H1 (cell line): ENCODE results near the gene LAMC1. TPM values are rescaled to one million over a fixed set of nuclear protein-coding genes. Genes with fewer than 3 reads are reported as not detected.

Experiments
- CTCF ChIA-PET: fragments of 300-600 bp; sonication (Branson Sonifier 250); formaldehyde crosslinking; loops from one replicate; lab custom pipeline; 2021; ENCODE audit not compliant: partially characterized antibody; lab: Charles Lee
- POLR2A ChIA-PET: fragments of 300-600 bp; sonication (Branson Sonifier 250); formaldehyde crosslinking; loops from one replicate; lab custom pipeline; 2021; ENCODE audit warnings: inconsistent platforms; ENCODE audit not compliant: partially characterized antibody; lab: Charles Lee
- DNase-seq, 2 experiments: peaks; one replicate each; pipeline versions ENCODE4 v3.0.0 to v3.0.0-alpha.2; 2010 to 2022; ENCODE audit warnings: low spot score in 2 of 2, low read depth in 1 of 2, mixed read lengths in 1 of 2
- FAIRE-seq: peaks from 2 replicates; lab custom pipeline; 2011; peaks lifted over from hg19 to GRCh38; lab: Jason Lieb, UNC
- H2AFZ ChIP-seq: 2 replicates; pipeline ENCODE4 v1.8.1; 2012; ENCODE audit warnings: low read length, inconsistent platforms
- H2AK5ac ChIP-seq: 2 replicates; pipeline ENCODE4 v1.6.1; 2013; ENCODE audit warnings: low read depth, low read length
- H2BK120ac ChIP-seq: replicated peaks from 2 replicates; pipeline ENCODE3; 2013; ENCODE audit warnings: low read depth, low read length, inconsistent platforms
- H2BK12ac ChIP-seq: 2 replicates; pipeline ENCODE4 v1.6.1; 2013; ENCODE audit warnings: low read depth, low read length
- H2BK15ac ChIP-seq: 2 replicates; pipeline ENCODE4 v1.6.1; 2013; ENCODE audit warnings: low read length
- H2BK20ac ChIP-seq: 2 replicates; pipeline ENCODE4 v1.6.1; 2013; ENCODE audit warnings: low read length
- H2BK5ac ChIP-seq: 2 replicates; pipeline ENCODE4 v1.6.1; 2013; ENCODE audit warnings: low read depth, low read length
- H3K14ac ChIP-seq: 2 replicates; pipeline ENCODE4 v1.6.1; 2013; ENCODE audit warnings: inconsistent platforms; ENCODE audit not compliant: insufficient read length
- H3K18ac ChIP-seq: 2 replicates; pipeline ENCODE4 v1.6.1; 2013; ENCODE audit warnings: low read length; ENCODE audit errors: extremely low read depth
- H3K23ac ChIP-seq: 2 replicates; pipeline ENCODE4 v1.6.1; 2013; ENCODE audit warnings: inconsistent platforms; ENCODE audit not compliant: insufficient read length
- H3K23me2 ChIP-seq: 2 replicates; pipeline ENCODE4 v1.6.1; 2013; ENCODE audit warnings: low read depth, low read length
- H3K27ac ChIP-seq: 2 replicates; pipeline ENCODE4 v1.6.1; 2011; ENCODE audit warnings: low read depth, low read length, inconsistent platforms
- H3K27me3 ChIP-seq, 4 experiments: replicated peaks in 1 of 4; 1 replicate in 1 of 4; 2 replicates in 3 of 4; pipeline versions ENCODE4 v1.6.1 to v1.8.1; 2011 to 2013; ENCODE audit warnings: low read length in 3 of 4, mild to moderate bottlenecking in 3 of 4, inconsistent platforms in 2 of 4, mixed read lengths in 2 of 4, moderate library complexity in 1 of 4; ENCODE audit not compliant: control insufficient read depth in 3 of 4, insufficient read depth in 3 of 4; ENCODE audit errors: extremely low read depth in 1 of 4
- H3K36me3 ChIP-seq, 4 experiments: 2 replicates each; pipeline versions ENCODE4 v1.6.1 to v1.8.1; 2011 to 2013; ENCODE audit warnings: mild to moderate bottlenecking in 4 of 4, low read length in 3 of 4, moderate library complexity in 2 of 4, control low read depth in 1 of 4, inconsistent platforms in 1 of 4; ENCODE audit not compliant: insufficient read depth in 4 of 4, control insufficient read depth in 2 of 4
- H3K4ac ChIP-seq: replicated peaks from 2 replicates; pipeline ENCODE3; 2013; ENCODE audit warnings: low read length, low read depth, mixed read lengths, inconsistent platforms; ENCODE audit not compliant: insufficient read length
- H3K4me1 ChIP-seq, 4 experiments: replicated peaks in 1 of 4; 1 replicate in 1 of 4; 2 replicates in 3 of 4; pipeline versions ENCODE4 v1.6.1 to v1.8.1; 2011 to 2013; ENCODE audit warnings: low read length in 3 of 4, inconsistent platforms in 2 of 4, mixed read lengths in 1 of 4; ENCODE audit not compliant: insufficient read depth in 4 of 4, control insufficient read depth in 3 of 4
- H3K4me2 ChIP-seq, 2 experiments: 2 replicates each; pipeline versions ENCODE4 v1.6.1 to v1.8.1; 2011 to 2013; ENCODE audit warnings: low read depth in 2 of 2, low read length in 2 of 2, control low read depth in 1 of 2, inconsistent platforms in 1 of 2, mild to moderate bottlenecking in 1 of 2; ENCODE audit not compliant: insufficient read depth in 1 of 2
- H3K4me3 ChIP-seq, 4 experiments: fragments of 200-600, 300-600 bp in 1 of 4; sonication (generic), shearing (Covaris generic), sonication (Bioruptor Twin) in 1 of 4; 2 replicates each; pipeline versions ENCODE4 v1.5.1 to v1.8.1; 2011 to 2016; ENCODE audit warnings: low read length in 4 of 4, low read depth in 3 of 4, control low read depth in 2 of 4, inconsistent platforms in 2 of 4, mild to moderate bottlenecking in 2 of 4, mixed read lengths in 1 of 4, moderate library complexity in 1 of 4; ENCODE audit not compliant: insufficient read depth in 2 of 4; ENCODE audit errors: extremely low read depth in 1 of 4
- H3K56ac ChIP-seq: replicated peaks from 2 replicates; pipeline ENCODE3; 2013; ENCODE audit warnings: low read depth, mild to moderate bottlenecking, mixed read lengths, low read length, inconsistent platforms; ENCODE audit not compliant: insufficient read length
- H3K79me1 ChIP-seq: 2 replicates; pipeline ENCODE4 v1.6.1; 2013; ENCODE audit warnings: low read depth, low read length, control low read depth
- H3K79me2 ChIP-seq, 2 experiments: 2 replicates each; pipeline versions ENCODE4 v1.6.1 to v1.8.1; 2012 to 2013; ENCODE audit warnings: low read length in 2 of 2, mild to moderate bottlenecking in 2 of 2, inconsistent platforms in 1 of 2; ENCODE audit not compliant: insufficient read depth in 2 of 2, control insufficient read depth in 1 of 2
- H3K9ac ChIP-seq, 4 experiments: replicated peaks in 1 of 4; 1 replicate in 1 of 4; 2 replicates in 3 of 4; pipeline versions ENCODE4 v1.6.1 to v1.8.1; 2011 to 2013; ENCODE audit warnings: low read depth in 3 of 4, low read length in 3 of 4, control low read depth in 2 of 4, mild to moderate bottlenecking in 2 of 4, moderate library complexity in 2 of 4, inconsistent platforms in 1 of 4; ENCODE audit errors: extremely low read depth in 1 of 4
- H3K9me3 ChIP-seq, 2 experiments: 2 replicates each; pipeline versions ENCODE4 v1.6.1 to v1.8.1; 2012 to 2013; ENCODE audit warnings: mild to moderate bottlenecking in 2 of 2, moderate library complexity in 2 of 2, control low read depth in 1 of 2, inconsistent platforms in 1 of 2, low read depth in 1 of 2, low read length in 1 of 2, mixed read lengths in 1 of 2; ENCODE audit not compliant: insufficient read depth in 2 of 2
- H4K20me1 ChIP-seq, 2 experiments: replicated peaks in 1 of 2; 2 replicates each; pipeline versions ENCODE3 to v1.8.1; 2011 to 2013; ENCODE audit warnings: inconsistent platforms in 2 of 2, low read length in 2 of 2, mild to moderate bottlenecking in 1 of 2; ENCODE audit not compliant: insufficient read depth in 2 of 2, control insufficient read depth in 1 of 2
- H4K5ac ChIP-seq: 2 replicates; pipeline ENCODE4 v1.6.1; 2013; ENCODE audit warnings: low read length, low read depth, mixed read lengths, inconsistent platforms; ENCODE audit not compliant: insufficient read length
- H4K8ac ChIP-seq: 2 replicates; pipeline ENCODE4 v1.8.0; 2013; ENCODE audit warnings: mild to moderate bottlenecking, moderate library complexity, low read length, inconsistent platforms; ENCODE audit not compliant: insufficient read depth; ENCODE audit errors: extremely low read depth
- H4K91ac ChIP-seq: replicated peaks from 2 replicates; pipeline ENCODE3; 2013; ENCODE audit warnings: low read length, mixed read lengths, inconsistent platforms; ENCODE audit not compliant: insufficient read length
- ASH2L ChIP-seq: fragments of 200-600, 300-600 bp; sonication (generic); IDR thresholded peaks from one replicate; pipeline ENCODE4 v1.7.1; 2017; ENCODE audit warnings: low read length
- ATF3 ChIP-seq: IDR thresholded peaks from 2 replicates; pipeline ENCODE4 v1.6.1; 2011; ENCODE audit warnings: low read depth, mild to moderate bottlenecking, low read length; ENCODE audit not compliant: insufficient read depth
- CBX8 ChIP-seq: fragments of 300-800, 300-1000 bp; sonication (generic); IDR thresholded peaks from 2 replicates; pipeline ENCODE4 v1.7.1; 2016; ENCODE audit warnings: low read depth, low read length, borderline replicate concordance
- CEBPB ChIP-seq: IDR thresholded peaks from 2 replicates; pipeline ENCODE4 v1.6.1; 2012; ENCODE audit warnings: low read depth, low read length
- CHD2 ChIP-seq: IDR thresholded peaks from 2 replicates; pipeline ENCODE4 v1.6.1; 2012; ENCODE audit warnings: low read length, improper control_type of control experiment
- HDAC2 ChIP-seq, 2 experiments: fragments of 300-600 bp in 1 of 2; sonication (generic) in 1 of 2; IDR thresholded peaks; 2 replicates each; pipeline ENCODE4 v1.6.1; 2011 to 2012; ENCODE audit warnings: low read depth in 2 of 2, low read length in 2 of 2, mild to moderate bottlenecking in 2 of 2, moderate library complexity in 2 of 2, borderline replicate concordance in 1 of 2, inconsistent platforms in 1 of 2
- HDAC6 ChIP-seq: IDR thresholded peaks from one replicate; pipeline ENCODE4 v1.7.1; 2012; ENCODE audit warnings: low read depth, mild to moderate bottlenecking, inconsistent platforms, low read length, moderate library complexity
- NANOG ChIP-seq: IDR thresholded peaks from 2 replicates; pipeline ENCODE4 v1.6.1; 2011; ENCODE audit warnings: low read length, low read depth, mild to moderate bottlenecking, inconsistent platforms; ENCODE audit not compliant: insufficient read depth, poor library complexity, severe bottlenecking
- NRF1 ChIP-seq: IDR thresholded peaks from 2 replicates; pipeline ENCODE4 v1.6.1; 2011; ENCODE audit warnings: mild to moderate bottlenecking, low read depth, low read length, improper control_type of control experiment
- SIX5 ChIP-seq: IDR thresholded peaks from 2 replicates; pipeline ENCODE4 v1.6.1; 2011; ENCODE audit warnings: mild to moderate bottlenecking, low read depth, low read length
- TBP ChIP-seq: IDR thresholded peaks from 2 replicates; pipeline ENCODE4 v1.6.1; 2011; ENCODE audit warnings: low read depth, low read length, improper control_type of control experiment
- YY1 ChIP-seq: IDR thresholded peaks from 2 replicates; pipeline ENCODE4 v1.6.1; 2011; ENCODE audit warnings: low read depth, mild to moderate bottlenecking, low read length
- WGBS, 2 experiments: shearing (Covaris generic) in 1 of 2; methylation state at CpG; one replicate each; pipeline versions ENCODE4 v1.1.6 to v1.1.7; 2013 to 2015; ENCODE audit warnings: low lambda C conversion rate in 2 of 2, mixed read lengths in 2 of 2, inconsistent platforms in 1 of 2, low coverage in 1 of 2, missing lambda C conversion rate in 1 of 2; ENCODE audit not compliant: insufficient replicate concordance in 2 of 2, insufficient coverage in 1 of 2, insufficient read length in 1 of 2; ENCODE audit errors: extremely low coverage in 1 of 2, missing lambda C conversion rate in 1 of 2; 5-methylcytosine and 5-hydroxymethylcytosine counted together
- polyA plus RNA-seq, 7 experiments: library from polyadenylated mRNA; depleted of rRNA in 3 of 7; stranded (reverse) in 5 of 7; unstranded in 2 of 7; fragments of >200 nt in 5 of 7; fragments of 200-250 nt in 2 of 7; gene quantifications; 1 replicate in 5 of 7; 2 replicates in 1 of 7; 4 replicates in 1 of 7; pipeline versions ENCODE4 v1.2.1 to v1.2.3, GENCODE V29; 2011 to 2013; ENCODE audit warnings: missing spikeins in 2 of 7, mixed read lengths in 2 of 7
- total RNA-seq: library from RNA; stranded (reverse); fragmentation: NEBNext Ultra II Directional; extraction: Animal tissue kit (Norgen Biotek cat#: 25700); gene quantifications from 2 replicates; pipeline ENCODE4 v1.2.1, GENCODE V29; 2021
- TF ChIP-seq, protein P1 (sequence below): IDR thresholded peaks from 2 replicates; pipeline ENCODE4 v1.6.1; 2012; ENCODE audit warnings: inconsistent platforms
- TF ChIP-seq, protein P2 (sequence below): IDR thresholded peaks from 2 replicates; pipeline ENCODE4 v1.6.1; 2012; ENCODE audit warnings: inconsistent platforms

The LAMC1 gene
- total and polyA plus RNA-seq, 2 of the 8 experiments (the other 6 are each of a cell fraction or from before 2014, with no cell fraction given), result 47.6 to 90.3 TPM

DNA sequence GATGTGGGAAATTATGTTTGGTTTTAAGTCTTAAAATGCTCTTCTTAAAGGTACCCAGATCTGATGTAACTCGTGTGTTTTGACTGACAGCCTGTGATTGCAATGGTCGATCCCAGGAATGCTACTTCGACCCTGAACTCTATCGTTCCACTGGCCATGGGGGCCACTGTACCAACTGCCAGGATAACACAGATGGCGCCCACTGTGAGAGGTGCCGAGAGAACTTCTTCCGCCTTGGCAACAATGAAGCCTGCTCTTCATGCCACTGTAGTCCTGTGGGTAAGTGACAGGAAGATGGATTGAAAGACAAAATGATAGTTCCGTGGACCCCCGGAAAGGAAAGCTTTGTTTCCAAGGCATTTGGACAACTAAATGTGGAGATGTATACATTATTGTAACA, 91.2 kb downstream of the LAMC1 start:
- no peak overlapping the region for H3K27ac ChIP-seq
- H3K4me3 ChIP-seq, result no peak overlapping the region
- no peak overlapping the region for H4K91ac ChIP-seq
- H3K27me3 ChIP-seq, result no peaks in the 10 kb centered on the region
- H3K4ac ChIP-seq, result no peak overlapping the region
- no peak overlapping the region for H4K5ac ChIP-seq
- 93% methylated on average over 9 of the region's 9 CpGs; no CpG with 5 or more reads in 1 of the 2 experiments for WGBS, 2 experiments
- POLR2A ChIA-PET, result no interaction called here
- H3K9me3 ChIP-seq, result no peaks in the 10 kb centered on the region
- H3K56ac ChIP-seq, result no peak overlapping the region
- no peak overlapping the region for H2AK5ac ChIP-seq
- FAIRE-seq, result no peak
- no peaks in the 10 kb centered on the region for H3K79me2 ChIP-seq
- no peaks in the 10 kb centered on the region for H3K79me1 ChIP-seq
- H3K23me2 ChIP-seq, result no peaks in the 10 kb centered on the region
- no peak overlapping the region for H3K23ac ChIP-seq
- CTCF ChIA-PET, result no interaction called here
- H4K8ac ChIP-seq, result no peak overlapping the region
- no peak overlapping the region for H3K14ac ChIP-seq
- no peak overlapping the region for H2BK15ac ChIP-seq
- H2BK20ac ChIP-seq, result no peak overlapping the region
- DNase-seq, result no peak
- H2BK120ac ChIP-seq, result no peak overlapping the region
- H3K18ac ChIP-seq, result no peak overlapping the region
- H4K20me1 ChIP-seq, result no peaks in the 10 kb centered on the region
- H3K4me1 ChIP-seq, result peaks cover 0 to 12% (median 4%) of the 10 kb centered on the region in 4 experiments; a peak in 3 of 7 replicates
- no peak overlapping the region for H2BK12ac ChIP-seq
- no peak overlapping the region for H3K9ac ChIP-seq
- H3K36me3 ChIP-seq, result peaks cover 5 to 16% (median 11%) of the 10 kb centered on the region in 4 experiments; a peak in 7 of 8 replicates
- H2AFZ ChIP-seq, result no peak overlapping the region
- no peak overlapping the region for H3K4me2 ChIP-seq
- H2BK5ac ChIP-seq, result no peak overlapping the region
- no peak for TF ChIP-seq SIX5
- no peak for TF ChIP-seq NRF1
- TF ChIP-seq NANOG, result no peak
- no peak for TF ChIP-seq ATF3
- no peak for TF ChIP-seq CEBPB
- TF ChIP-seq YY1, result no peak
- TF ChIP-seq, protein P1, sequence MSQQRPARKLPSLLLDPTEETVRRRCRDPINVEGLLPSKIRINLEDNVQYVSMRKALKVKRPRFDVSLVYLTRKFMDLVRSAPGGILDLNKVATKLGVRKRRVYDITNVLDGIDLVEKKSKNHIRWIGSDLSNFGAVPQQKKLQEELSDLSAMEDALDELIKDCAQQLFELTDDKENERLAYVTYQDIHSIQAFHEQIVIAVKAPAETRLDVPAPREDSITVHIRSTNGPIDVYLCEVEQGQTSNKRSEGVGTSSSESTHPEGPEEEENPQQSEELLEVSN, result no peak
- TF ChIP-seq CHD2, result no peak
- TF ChIP-seq ASH2L, result no peak
- TF ChIP-seq TBP, result no peak
- no peak for TF ChIP-seq CBX8
- TF ChIP-seq, protein P2, sequence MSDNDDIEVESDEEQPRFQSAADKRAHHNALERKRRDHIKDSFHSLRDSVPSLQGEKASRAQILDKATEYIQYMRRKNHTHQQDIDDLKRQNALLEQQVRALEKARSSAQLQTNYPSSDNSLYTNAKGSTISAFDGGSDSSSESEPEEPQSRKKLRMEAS, result no peak
- no peak for TF ChIP-seq HDAC2 (IDR thresholded peaks at IDR 0.05; ENCODE audit: borderline replicate concordance in 1 of 2, low read depth in 2 of 2, low read length in 2 of 2)
- TF ChIP-seq HDAC6, result no peak
